HG03159 (cell line): ENCODE data around the gene ZFP82.

Experiments
- ATAC-seq: cut with Tn5 transposase; IDR thresholded peaks from one replicate; pipeline ENCODE4 v1.9.1; 2021; ENCODE audit warnings: mild to moderate bottlenecking, moderate library complexity; ENCODE audit not compliant: unreplicated experiment

The ZFP82 gene

GRCh38 chr19:36418287-36419001, at the start of gene ZFP82:
TSS of gene ZFP82 (minus strand) at chr19:36418644. CDS start at chr19:36409789, 8,855 bp downstream.
- ATAC-seq = peak; percentile 71

GRCh38 chr19:36460046-36460445, 41.6 kb upstream of the ZFP82 start:
- no peak for ATAC-seq

DNA sequence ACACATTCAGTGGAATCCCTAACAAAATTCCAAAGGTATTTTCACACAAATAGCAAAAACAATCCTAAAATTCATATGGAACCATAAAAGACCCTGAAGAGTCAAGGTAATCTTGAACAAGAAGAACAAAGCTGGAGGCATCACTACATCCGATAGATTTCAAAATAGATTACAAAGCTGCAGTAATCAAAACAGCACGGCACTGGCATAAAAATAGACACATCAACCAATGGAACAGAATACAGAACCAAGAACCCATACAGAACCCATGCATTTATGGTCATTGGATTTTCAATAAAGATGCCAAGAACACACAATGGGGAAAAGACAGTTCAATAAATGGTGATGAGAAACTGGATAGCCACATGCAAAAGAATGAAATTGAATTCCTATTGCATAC, 38.4 kb upstream of the ZFP82 start:
- ATAC-seq = no peak

DNA sequence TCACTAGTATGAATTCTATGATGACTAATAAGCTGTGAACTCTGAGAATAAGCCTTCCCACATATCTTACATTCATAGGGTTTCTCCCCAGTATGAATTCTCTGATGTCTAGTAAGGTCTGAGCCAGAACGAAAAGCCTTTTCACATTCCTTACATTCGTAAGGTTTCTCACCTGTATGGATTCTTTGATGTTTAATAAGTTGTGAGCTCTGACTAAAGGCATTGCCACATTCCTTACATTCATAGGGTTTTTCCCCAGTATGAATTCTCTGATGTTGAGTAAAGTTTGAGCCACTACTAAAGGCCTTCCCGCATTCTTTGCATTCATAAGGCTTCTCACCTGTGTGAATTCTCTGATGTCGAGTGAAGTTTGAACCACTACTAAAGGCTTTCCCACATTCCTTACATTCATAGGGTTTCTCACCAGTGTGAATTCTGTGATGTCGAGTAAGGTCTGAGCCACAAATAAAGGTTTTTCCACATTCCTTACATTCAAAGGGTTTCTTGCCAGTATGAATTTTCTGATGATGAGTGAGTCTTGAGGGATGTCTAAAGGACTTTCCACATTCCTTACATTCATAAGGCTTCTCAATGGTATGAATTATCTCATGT, 30.7 kb upstream of the ZFP82 start:
- ATAC-seq = no peak

- no peak for ATAC-seq
These were observed 22.9 kb upstream of the ZFP82 start for GRCh38 chr19:36441339-36441738.

DNA sequence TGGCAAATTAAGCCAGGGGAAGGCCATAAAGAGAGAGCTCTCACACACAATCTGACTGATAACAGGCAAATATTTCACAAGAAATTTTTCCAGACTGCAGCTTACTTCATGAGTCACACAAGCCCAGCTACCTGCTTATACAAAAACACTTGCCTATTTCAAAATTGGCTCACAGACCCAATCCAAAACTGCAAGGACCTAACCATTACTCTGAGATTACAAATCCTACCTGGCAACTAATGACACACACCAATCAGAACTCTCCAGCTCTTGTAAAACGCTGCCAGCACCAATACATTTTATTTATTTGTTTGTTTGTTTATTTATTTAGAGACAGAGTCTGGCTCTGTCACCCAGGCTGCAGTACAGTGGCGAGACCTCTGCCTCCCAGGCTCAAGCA, 18.1 kb upstream of the ZFP82 start:
- ATAC-seq = no peak

DNA sequence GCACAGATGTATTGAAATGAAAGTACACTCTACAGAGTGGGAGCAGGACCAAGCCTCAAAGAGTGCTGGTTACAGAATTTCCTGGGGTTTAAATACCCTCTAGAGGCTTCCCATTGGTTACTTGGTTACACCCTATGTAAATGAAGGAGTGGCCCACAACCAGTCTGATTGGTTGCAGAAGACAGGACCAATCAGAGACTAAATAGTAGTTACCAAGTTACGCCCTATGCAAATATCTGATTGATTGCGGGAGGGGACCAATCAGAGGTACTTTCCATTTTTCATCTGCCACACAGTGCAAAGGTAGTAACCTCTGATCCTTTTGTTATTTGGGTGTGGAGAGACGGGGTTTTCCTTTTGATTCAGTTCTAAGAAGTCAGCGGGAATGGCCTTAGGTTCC, 5.5 kb upstream of the ZFP82 start:
- no peak for ATAC-seq

- ATAC-seq = no peak
These were observed 3.5 kb upstream of the ZFP82 start for GRCh38 chr19:36421749-36422481.

GRCh38 chr19:36420961-36421748, 2.7 kb upstream of the ZFP82 start:
- no peak for ATAC-seq

GRCh38 chr19:36417752-36418286, 625 bp downstream of the ZFP82 start:
- ATAC-seq = no peak

GRCh38 chr19:36409841-36410240, 8.6 kb downstream of the ZFP82 start:
- ATAC-seq = no peak

DNA sequence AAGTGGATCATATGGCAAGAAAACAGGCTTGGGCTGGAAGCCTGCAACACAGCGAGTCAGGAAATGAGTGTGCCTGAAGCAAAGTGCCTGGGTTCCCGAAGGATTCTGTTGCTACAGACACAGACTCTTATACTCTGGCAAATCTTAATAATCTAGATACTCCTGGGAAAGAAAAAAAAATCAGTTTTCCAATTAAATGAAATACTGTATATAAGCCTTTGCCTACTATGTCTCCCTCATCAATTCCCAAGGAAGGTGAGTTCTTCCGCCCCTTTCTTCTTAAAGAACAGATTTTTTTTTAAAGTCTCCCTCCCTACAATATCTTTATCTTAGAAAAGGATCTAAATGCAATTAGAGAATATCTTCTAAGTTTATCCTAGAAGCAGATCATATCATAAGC, 10.3 kb downstream of the ZFP82 start:
- no peak for ATAC-seq

DNA sequence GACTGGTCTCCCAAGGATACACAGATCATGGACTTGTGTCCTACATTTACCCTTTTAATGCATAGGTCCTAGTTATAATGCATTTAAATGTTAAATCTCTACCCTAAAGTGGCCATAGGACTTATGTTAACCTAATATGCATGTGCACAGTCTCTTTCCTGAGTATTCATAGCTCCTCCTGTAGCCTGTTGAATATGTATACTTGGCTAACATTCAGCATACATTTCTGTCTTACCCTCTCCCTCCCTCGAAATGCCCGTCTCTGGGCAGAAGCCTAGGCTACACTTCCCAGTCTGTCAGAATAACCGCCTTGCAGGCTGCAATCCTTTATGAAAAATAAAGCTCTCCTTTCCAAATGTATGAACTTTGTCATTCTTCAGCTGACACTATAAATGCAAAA, 13.9 kb downstream of the ZFP82 start:
- ATAC-seq = no peak

DNA sequence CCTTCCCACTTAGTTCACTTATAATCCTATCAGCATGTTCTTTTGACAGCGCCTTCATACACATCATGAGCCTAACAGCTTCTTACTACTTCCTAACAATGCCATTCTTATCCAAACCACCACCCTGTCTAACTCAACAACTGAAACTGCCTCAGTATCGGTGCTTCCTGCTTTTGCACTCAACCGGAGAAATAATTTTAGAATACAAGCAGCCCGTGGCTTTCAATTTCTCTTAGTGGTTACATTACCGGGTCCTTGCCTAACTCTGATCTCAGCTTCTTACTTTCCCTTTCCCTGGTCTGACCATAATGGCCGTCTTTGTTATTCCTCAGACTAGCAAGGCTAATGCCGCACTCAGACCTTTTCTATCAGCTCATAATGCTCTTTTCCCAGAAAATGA, 17.0 kb downstream of the ZFP82 start:
- no peak for ATAC-seq

GRCh38 chr19:36398571-36398970, 19.9 kb downstream of the ZFP82 start:
- ATAC-seq = no peak

DNA sequence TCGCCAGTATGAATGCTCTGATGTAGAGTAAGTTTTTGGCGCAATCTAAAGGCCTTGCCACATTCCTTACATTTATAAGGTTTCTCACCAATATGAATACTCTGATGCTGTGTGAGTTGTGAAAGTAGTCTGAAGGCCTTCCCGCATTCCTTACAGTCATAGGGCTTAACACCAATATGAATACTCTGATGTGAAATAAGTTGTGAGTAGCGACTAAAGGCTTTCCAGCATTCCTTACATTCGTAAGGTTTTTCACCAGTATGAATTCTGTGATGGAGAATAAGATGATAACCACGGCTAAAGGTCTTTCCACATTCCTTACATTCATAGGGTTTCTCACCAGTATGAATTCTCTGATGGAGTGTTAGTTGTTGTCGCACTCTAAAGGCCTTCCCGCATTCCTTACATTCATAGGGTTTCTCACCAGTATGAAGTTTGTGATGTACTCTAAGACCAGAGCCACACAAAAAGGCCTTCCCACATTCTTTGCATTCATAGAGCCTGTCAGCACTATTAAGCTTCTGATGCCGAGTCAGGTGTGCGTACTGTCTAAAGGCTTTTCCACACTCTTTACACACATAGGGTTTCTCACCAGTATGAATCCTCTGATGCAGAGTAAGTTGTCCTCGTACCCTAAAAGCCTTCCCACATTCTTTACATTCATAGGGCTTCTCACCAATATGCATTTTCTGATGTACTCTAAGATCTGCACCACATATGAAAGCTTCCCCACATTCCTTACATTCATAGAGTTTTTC, 25.3 kb downstream of the ZFP82 start:
- ATAC-seq = no peak

GRCh38 chr19:36379510-36379819, 39.0 kb downstream of the ZFP82 start:
- ATAC-seq = no peak

- peak; percentile 99 for ATAC-seq
These were observed 39.6 kb downstream of the ZFP82 start, which contains the start of gene ZFP14 for GRCh38 chr19:36378625-36379509. TSS of gene ZFP14 (minus strand) at chr19:36379201. CDS start at chr19:36367892, 11,309 bp downstream.

GRCh38 chr19:36377541-36378178, 40.8 kb downstream of the ZFP82 start:
- no peak for ATAC-seq
